ENCODE data around the gene MFAP3L. TPM values are rescaled to one million over a fixed set of nuclear protein-coding genes. Genes with fewer than 3 reads are reported as not detected.

Gene MFAP3L
- total RNA-seq, 1 experiment from 2014 or later, result 6.2 TPM

DNA sequence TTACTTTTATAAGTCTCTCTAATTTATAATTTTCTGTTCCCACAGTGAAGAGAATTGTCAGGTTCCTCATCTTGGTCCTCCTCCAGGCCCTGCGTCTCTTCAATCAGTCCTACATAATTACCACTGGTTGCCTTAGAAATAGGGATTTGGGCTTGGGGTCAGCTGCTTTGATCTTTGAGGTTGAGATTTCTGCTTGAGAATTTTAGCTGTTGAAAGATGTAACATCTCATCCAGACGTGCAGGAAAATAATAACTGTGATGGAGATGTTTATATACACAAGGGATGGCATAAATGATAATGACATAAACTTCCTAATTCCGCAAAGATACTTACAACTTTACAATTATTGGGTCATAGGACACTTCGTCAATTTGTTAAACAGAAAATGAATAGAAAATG lies 33.2 kb upstream of the MFAP3L start:
- Histone ChIP-seq H3K79me2 (ENCODE audit: low read depth) (no peaks in the 10 kb centered on the region), H3K27me3 (ENCODE audit: insufficient read depth, low read depth) (no peaks in the 10 kb centered on the region), H3K9me3 (ENCODE audit: insufficient read depth, low read depth) (no peaks in the 10 kb centered on the region), H3K36me3 (ENCODE audit: low read depth) (no peaks in the 10 kb centered on the region), H2AFZ (no peak overlapping the region), H3K4me3 (no peak overlapping the region), H3K4me1 (replicated peaks; ENCODE audit: insufficient read depth) (no peaks in the 10 kb centered on the region), H3F3A (ENCODE audit: insufficient read depth, low read depth) (no peaks in the 10 kb centered on the region), H3K9me2 (ENCODE audit: insufficient read depth) (no peaks in the 10 kb centered on the region), H4K20me1 (ENCODE audit: insufficient read depth) (no peaks in the 10 kb centered on the region), H3K4me2 (no peak overlapping the region), H3K27ac (no peak overlapping the region)
- BruUV-seq (replicated peaks), result no TSS peak
- intact Hi-C loops (cut with micrococcal nuclease; ENCODE audit: unreplicated experiment), result no loop called here
- TF ChIP-seq EZH2 (IDR thresholded peaks at IDR 0.05; ENCODE audit: low read depth), result no peak
- TF ChIP-seq, protein P1, sequence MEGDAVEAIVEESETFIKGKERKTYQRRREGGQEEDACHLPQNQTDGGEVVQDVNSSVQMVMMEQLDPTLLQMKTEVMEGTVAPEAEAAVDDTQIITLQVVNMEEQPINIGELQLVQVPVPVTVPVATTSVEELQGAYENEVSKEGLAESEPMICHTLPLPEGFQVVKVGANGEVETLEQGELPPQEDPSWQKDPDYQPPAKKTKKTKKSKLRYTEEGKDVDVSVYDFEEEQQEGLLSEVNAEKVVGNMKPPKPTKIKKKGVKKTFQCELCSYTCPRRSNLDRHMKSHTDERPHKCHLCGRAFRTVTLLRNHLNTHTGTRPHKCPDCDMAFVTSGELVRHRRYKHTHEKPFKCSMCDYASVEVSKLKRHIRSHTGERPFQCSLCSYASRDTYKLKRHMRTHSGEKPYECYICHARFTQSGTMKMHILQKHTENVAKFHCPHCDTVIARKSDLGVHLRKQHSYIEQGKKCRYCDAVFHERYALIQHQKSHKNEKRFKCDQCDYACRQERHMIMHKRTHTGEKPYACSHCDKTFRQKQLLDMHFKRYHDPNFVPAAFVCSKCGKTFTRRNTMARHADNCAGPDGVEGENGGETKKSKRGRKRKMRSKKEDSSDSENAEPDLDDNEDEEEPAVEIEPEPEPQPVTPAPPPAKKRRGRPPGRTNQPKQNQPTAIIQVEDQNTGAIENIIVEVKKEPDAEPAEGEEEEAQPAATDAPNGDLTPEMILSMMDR (conservative IDR thresholded peaks at IDR 0.05), result no peak
- ChIA-PET CTCF (no interaction called here), POLR2A (ENCODE audit: unreplicated experiment) (no interaction called here)
- no peak for DNase-seq

- intact Hi-C loops (cut with micrococcal nuclease; ENCODE audit: unreplicated experiment), result no loop called here
- no TSS peak for BruUV-seq (replicated peaks)
- Histone ChIP-seq H3K9me3 (ENCODE audit: insufficient read depth, low read depth) (no peaks in the 10 kb centered on the region), H3K4me1 (replicated peaks; ENCODE audit: insufficient read depth) (no peaks in the 10 kb centered on the region), H3K27ac (no peak overlapping the region), H4K20me1 (ENCODE audit: insufficient read depth) (no peaks in the 10 kb centered on the region), H3K9me2 (ENCODE audit: insufficient read depth) (no peaks in the 10 kb centered on the region), H3F3A (ENCODE audit: insufficient read depth, low read depth) (no peaks in the 10 kb centered on the region), H2AFZ (no peak overlapping the region), H3K4me2 (no peak overlapping the region), H3K27me3 (ENCODE audit: insufficient read depth, low read depth) (no peaks in the 10 kb centered on the region), H3K79me2 (ENCODE audit: low read depth) (no peaks in the 10 kb centered on the region), H3K36me3 (ENCODE audit: low read depth) (no peaks in the 10 kb centered on the region), H3K4me3 (no peak overlapping the region)
- no peak for DNase-seq
- TF ChIP-seq, protein P1 (conservative IDR thresholded peaks at IDR 0.05), result no peak
- TF ChIP-seq EZH2 (IDR thresholded peaks at IDR 0.05; ENCODE audit: low read depth), result no peak
- ChIA-PET CTCF (no interaction called here), POLR2A (ENCODE audit: unreplicated experiment) (no interaction called here)
Observed at GRCh38 chr4:170058826-170059225, 32.6 kb upstream of the MFAP3L start.

DNA sequence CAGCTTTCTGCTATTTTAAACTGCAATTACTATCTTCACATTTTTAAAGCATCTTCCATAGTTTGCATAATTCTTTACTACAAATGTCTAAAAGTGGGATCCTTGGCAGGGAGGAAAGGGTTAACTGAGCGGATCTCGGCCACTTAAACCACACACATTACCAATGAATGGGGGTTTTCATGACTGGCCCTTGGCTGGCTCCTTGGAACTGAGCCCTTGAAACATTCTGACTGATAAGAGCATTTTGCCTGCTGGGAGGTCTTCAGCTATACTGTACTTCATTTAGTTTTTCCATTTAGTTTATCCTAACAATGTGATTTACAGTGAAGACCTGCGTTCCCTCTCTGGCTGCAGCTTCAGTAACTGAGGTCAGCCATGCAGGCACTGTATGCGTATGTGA lies 31.7 kb upstream of the MFAP3L start:
- CTCF ChIA-PET, result no interaction called here
- no TSS peak for BruUV-seq (replicated peaks)
- H3K4me2 ChIP-seq, result no peak overlapping the region
- DNase-seq, result no peak
- H3F3A ChIP-seq (ENCODE audit: insufficient read depth, low read depth), result no peaks in the 10 kb centered on the region
- H4K20me1 ChIP-seq (ENCODE audit: insufficient read depth), result no peaks in the 10 kb centered on the region
- no peak overlapping the region for H3K27ac ChIP-seq
- H3K9me3 ChIP-seq (ENCODE audit: insufficient read depth, low read depth), result no peaks in the 10 kb centered on the region
- intact Hi-C loops (cut with micrococcal nuclease; ENCODE audit: unreplicated experiment), result no loop called here
- no peaks in the 10 kb centered on the region for H3K79me2 ChIP-seq (ENCODE audit: low read depth)
- TF ChIP-seq, protein P1 (conservative IDR thresholded peaks at IDR 0.05), result no peak
- H2AFZ ChIP-seq, result no peak overlapping the region
- no peak overlapping the region for H3K4me3 ChIP-seq
- no peaks in the 10 kb centered on the region for H3K4me1 ChIP-seq (replicated peaks; ENCODE audit: insufficient read depth)
- H3K27me3 ChIP-seq (ENCODE audit: insufficient read depth, low read depth), result no peaks in the 10 kb centered on the region
- POLR2A ChIA-PET (ENCODE audit: unreplicated experiment), result no interaction called here
- H3K36me3 ChIP-seq (ENCODE audit: low read depth), result no peaks in the 10 kb centered on the region
- no peaks in the 10 kb centered on the region for H3K9me2 ChIP-seq (ENCODE audit: insufficient read depth)
